ENCODE results near the gene ZNF595.

- TF ChIP-seq EZH2 (IDR thresholded peaks at IDR 0.05; ENCODE audit: borderline replicate concordance, low read depth, low read length, severe bottlenecking) (no peak), CTCF (IDR thresholded peaks at IDR 0.05; ENCODE audit: borderline replicate concordance, extremely low read depth, low read length, poor library complexity, severe bottlenecking) (no peak)
Observed at GRCh38 chr4:132483-132882, 79.4 kb downstream of the ZNF595 start.
